ENCODE measurements around the gene TRIM2. TPM values are rescaled to one million over a fixed set of nuclear protein-coding genes. Genes with fewer than 3 reads are reported as not detected.

Gene TRIM2
- total RNA-seq, 2 experiments from 2014 or later, result 0.06 to 0.29 TPM

DNA sequence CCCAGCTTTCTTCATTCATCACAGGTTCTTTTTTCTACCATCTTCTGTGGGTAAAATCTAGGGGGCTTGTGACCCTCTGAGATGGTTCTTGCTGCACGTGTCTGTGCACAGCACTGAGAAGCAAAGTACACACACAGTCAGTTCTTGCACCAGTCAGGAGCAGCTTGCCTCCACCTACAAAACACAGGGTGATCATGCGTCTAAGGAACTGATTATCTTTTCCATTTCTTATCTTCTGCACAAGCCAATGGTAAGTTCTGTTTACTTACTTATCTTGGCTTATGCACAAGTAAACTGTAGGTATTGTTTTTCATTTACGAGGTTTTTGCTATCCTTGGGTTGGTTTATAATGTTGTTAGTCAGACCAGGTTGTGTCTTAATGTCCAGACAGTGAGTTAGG is 40.7 kb downstream of the TRIM2 start:
- DNase-seq (ENCODE audit: low spot score), result no peak
- ChIA-PET POLR2A (no interaction called here), CTCF (ENCODE audit: unreplicated experiment) (interaction anchor here (0.7 kb wide), 1 partner anchor 91 kb away, joined by 3 read pairs; no protein-coding TSS in a partner anchor)
- H3K27ac ChIP-seq (ENCODE audit: low read depth, low read length, poor library complexity, severe bottlenecking), result no peak overlapping the region
- H2AFZ ChIP-seq (ENCODE audit: low read length), result no peak overlapping the region
- no peaks in the 10 kb centered on the region for H3K36me3 ChIP-seq (ENCODE audit: insufficient read depth, low read length)
- no peak overlapping the region for H3K4me3 ChIP-seq (ENCODE audit: low read depth, low read length, poor library complexity, severe bottlenecking)
- BruUV-seq (replicated peaks), result no TSS peak
- H3K79me2 ChIP-seq (ENCODE audit: insufficient read depth, low read depth, low read length), result no peaks in the 10 kb centered on the region
- intact Hi-C loops (cut with micrococcal nuclease; ENCODE audit: unreplicated experiment), result loop anchor here (10.0 kb wide), 1 partner anchor 400 kb away; no protein-coding TSS in a partner anchor
- no peaks in the 10 kb centered on the region for H4K20me1 ChIP-seq (ENCODE audit: insufficient read depth, low read length)
- H3K9me2 ChIP-seq (ENCODE audit: insufficient read depth, low read length), result no peaks in the 10 kb centered on the region
- H3K9me3 ChIP-seq (ENCODE audit: low read length), result no peaks in the 10 kb centered on the region
- TF ChIP-seq EZH2phosphoT487 (IDR thresholded peaks at IDR 0.05; ENCODE audit: borderline replicate concordance, low read depth, low read length), result no peak
- TF ChIP-seq, protein P1, sequence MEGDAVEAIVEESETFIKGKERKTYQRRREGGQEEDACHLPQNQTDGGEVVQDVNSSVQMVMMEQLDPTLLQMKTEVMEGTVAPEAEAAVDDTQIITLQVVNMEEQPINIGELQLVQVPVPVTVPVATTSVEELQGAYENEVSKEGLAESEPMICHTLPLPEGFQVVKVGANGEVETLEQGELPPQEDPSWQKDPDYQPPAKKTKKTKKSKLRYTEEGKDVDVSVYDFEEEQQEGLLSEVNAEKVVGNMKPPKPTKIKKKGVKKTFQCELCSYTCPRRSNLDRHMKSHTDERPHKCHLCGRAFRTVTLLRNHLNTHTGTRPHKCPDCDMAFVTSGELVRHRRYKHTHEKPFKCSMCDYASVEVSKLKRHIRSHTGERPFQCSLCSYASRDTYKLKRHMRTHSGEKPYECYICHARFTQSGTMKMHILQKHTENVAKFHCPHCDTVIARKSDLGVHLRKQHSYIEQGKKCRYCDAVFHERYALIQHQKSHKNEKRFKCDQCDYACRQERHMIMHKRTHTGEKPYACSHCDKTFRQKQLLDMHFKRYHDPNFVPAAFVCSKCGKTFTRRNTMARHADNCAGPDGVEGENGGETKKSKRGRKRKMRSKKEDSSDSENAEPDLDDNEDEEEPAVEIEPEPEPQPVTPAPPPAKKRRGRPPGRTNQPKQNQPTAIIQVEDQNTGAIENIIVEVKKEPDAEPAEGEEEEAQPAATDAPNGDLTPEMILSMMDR (conservative IDR thresholded peaks at IDR 0.05; ENCODE audit: low read length), result no peak
- no peak overlapping the region for H3K4me2 ChIP-seq (ENCODE audit: low read length)
- H3K4me1 ChIP-seq (ENCODE audit: insufficient read depth, low read length, poor library complexity, severe bottlenecking), result peaks cover 24% of the 10 kb centered on the region

DNA sequence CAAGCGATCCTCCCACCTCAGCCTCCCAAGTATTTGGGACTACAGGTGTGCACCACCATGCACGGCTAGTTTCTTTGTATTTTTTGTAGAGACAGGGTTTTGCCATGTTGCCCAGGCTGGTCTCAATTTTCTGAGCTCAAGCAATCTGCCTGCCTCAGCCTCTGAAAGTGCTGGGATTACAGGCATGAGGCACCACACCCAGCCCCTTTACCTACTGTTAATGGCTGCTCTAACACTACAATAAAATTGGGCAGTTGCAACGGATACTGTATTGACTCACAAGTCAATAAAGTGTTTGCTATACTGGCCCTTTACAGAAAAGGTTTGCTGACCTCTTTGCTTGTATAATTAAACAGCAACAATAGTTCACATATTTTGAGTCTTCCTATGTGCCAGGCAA is 41.5 kb downstream of the TRIM2 start:
- Histone ChIP-seq H3K4me2 (ENCODE audit: low read length) (no peak overlapping the region), H3K36me3 (ENCODE audit: insufficient read depth, low read length) (no peaks in the 10 kb centered on the region), H2AFZ (ENCODE audit: low read length) (no peak overlapping the region), H3K27ac (ENCODE audit: low read depth, low read length, poor library complexity, severe bottlenecking) (no peak overlapping the region), H3K9me2 (ENCODE audit: insufficient read depth, low read length) (no peaks in the 10 kb centered on the region), H3K4me1 (ENCODE audit: insufficient read depth, low read length, poor library complexity, severe bottlenecking) (peaks cover 24% of the 10 kb centered on the region), H4K20me1 (ENCODE audit: insufficient read depth, low read length) (no peaks in the 10 kb centered on the region), H3K9me3 (ENCODE audit: low read length) (no peaks in the 10 kb centered on the region), H3K79me2 (ENCODE audit: insufficient read depth, low read depth, low read length) (no peaks in the 10 kb centered on the region), H3K4me3 (ENCODE audit: low read depth, low read length, poor library complexity, severe bottlenecking) (no peak overlapping the region)
- no TSS peak for BruUV-seq (replicated peaks)
- intact Hi-C loops (cut with micrococcal nuclease; ENCODE audit: unreplicated experiment), result loop anchor here (10.0 kb wide), 1 partner anchor 399 kb away; no protein-coding TSS in a partner anchor
- POLR2A ChIA-PET, result no interaction called here
- TF ChIP-seq, protein P1 (conservative IDR thresholded peaks at IDR 0.05; ENCODE audit: low read length), result no peak
- no peak for DNase-seq (ENCODE audit: low spot score)
- CTCF ChIA-PET (ENCODE audit: unreplicated experiment), result no interaction called here

DNA sequence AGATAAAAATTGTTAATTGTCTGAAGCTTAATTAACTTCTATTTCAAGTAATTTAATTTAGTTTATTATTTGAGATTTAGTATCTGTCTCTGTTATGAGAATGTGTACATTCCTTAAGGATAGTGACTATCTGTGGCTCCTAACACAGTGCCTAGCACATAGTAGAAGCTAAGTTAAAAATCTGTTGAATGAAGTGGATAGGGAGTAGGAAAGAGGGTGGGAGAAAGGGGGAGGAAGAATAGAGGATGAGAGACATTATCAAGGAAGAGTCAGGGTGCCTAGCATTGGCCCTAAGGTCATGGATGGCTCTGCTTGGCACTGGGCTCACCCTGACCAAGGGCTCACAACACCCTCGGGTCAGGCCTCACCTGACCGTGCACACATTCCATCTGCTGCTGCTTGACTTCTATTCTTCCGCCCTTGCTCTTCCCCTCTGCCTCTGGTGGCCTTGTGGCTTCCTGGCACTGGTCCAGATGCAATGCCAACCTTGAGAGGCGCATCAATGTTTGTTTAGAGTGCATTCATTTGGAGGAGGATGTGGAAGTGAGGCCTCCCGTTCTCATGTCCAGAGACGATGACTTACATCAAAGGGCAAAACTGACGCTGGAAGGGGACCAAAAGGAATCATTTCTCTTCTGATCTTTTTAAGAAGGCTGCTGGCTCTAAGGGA is 42.3 kb downstream of the TRIM2 start:
- intact Hi-C loops (cut with micrococcal nuclease; ENCODE audit: unreplicated experiment), result loop anchor here (10.0 kb wide), 1 partner anchor 398 kb away; no protein-coding TSS in a partner anchor
- Histone ChIP-seq H3K9me2 (ENCODE audit: insufficient read depth, low read length) (no peaks in the 10 kb centered on the region), H4K20me1 (ENCODE audit: insufficient read depth, low read length) (no peaks in the 10 kb centered on the region), H2AFZ (ENCODE audit: low read length) (no peak overlapping the region), H3K4me3 (ENCODE audit: low read depth, low read length, poor library complexity, severe bottlenecking) (no peak overlapping the region), H3K9me3 (ENCODE audit: low read length) (no peaks in the 10 kb centered on the region), H3K79me2 (ENCODE audit: insufficient read depth, low read depth, low read length) (no peaks in the 10 kb centered on the region), H3K36me3 (ENCODE audit: insufficient read depth, low read length) (no peaks in the 10 kb centered on the region), H3K4me1 (ENCODE audit: insufficient read depth, low read length, poor library complexity, severe bottlenecking) (peaks cover 24% of the 10 kb centered on the region), H3K27ac (ENCODE audit: low read depth, low read length, poor library complexity, severe bottlenecking) (no peak overlapping the region), H3K4me2 (ENCODE audit: low read length) (no peak overlapping the region)
- TF ChIP-seq EZH2phosphoT487 (IDR thresholded peaks at IDR 0.05; ENCODE audit: borderline replicate concordance, low read depth, low read length), result no peak
- TF ChIP-seq, protein P1 (conservative IDR thresholded peaks at IDR 0.05; ENCODE audit: low read length), result no peak
- no TSS peak for BruUV-seq (replicated peaks)
- CTCF ChIA-PET (ENCODE audit: unreplicated experiment), result no interaction called here
- POLR2A ChIA-PET, result no interaction called here
- no peak for DNase-seq (ENCODE audit: low spot score)
